Measurements from ENCODE around the gene OSBPL3. TPM values are rescaled to one million over a fixed set of nuclear protein-coding genes. Genes with fewer than 3 reads are reported as not detected.

The OSBPL3 gene
- polyA plus RNA-seq, 1 donor from 2014 or later: 0.26 TPM

DNA sequence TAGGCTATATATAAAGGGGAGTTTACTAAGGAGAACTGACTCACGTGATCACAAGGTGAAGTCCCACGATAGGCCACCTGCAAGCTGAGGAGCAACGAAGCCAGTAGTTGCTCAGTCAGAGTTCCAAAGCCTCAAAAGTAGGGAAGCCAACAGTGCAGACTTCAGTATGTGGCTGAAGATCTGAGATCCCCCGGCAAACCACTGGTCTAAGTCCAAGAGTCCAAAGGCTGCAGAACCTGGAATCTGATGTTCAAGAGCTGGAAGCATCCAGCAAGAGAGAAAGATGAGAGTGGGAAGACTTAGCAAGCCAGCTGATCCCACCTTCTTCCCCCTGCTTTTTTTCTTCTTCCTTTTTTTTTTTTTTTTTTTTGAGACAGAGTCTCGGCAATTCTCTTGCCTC lies 195.7 kb downstream of the OSBPL3 start:
- no peaks in the 10 kb centered on the region for H3K79me2 ChIP-seq (replicated peaks; ENCODE audit: insufficient read depth, low read length)
- TF ChIP-seq EP300 (conservative IDR thresholded peaks at IDR 0.05; ENCODE audit: poor library complexity, severe bottlenecking) (no peak), POLR2AphosphoS5 (IDR thresholded peaks at IDR 0.05) (no peak), MXI1 (conservative IDR thresholded peaks at IDR 0.05; ENCODE audit: poor library complexity, severe bottlenecking) (no peak), RAD21 (conservative IDR thresholded peaks at IDR 0.05) (no peak), EZH2 (IDR thresholded peaks at IDR 0.05; ENCODE audit: borderline replicate concordance, insufficient read depth, low read length, poor library complexity, severe bottlenecking) (no peak), TAF1 (IDR thresholded peaks at IDR 0.05; ENCODE audit: low read depth) (no peak)
- TF ChIP-seq, protein P1, sequence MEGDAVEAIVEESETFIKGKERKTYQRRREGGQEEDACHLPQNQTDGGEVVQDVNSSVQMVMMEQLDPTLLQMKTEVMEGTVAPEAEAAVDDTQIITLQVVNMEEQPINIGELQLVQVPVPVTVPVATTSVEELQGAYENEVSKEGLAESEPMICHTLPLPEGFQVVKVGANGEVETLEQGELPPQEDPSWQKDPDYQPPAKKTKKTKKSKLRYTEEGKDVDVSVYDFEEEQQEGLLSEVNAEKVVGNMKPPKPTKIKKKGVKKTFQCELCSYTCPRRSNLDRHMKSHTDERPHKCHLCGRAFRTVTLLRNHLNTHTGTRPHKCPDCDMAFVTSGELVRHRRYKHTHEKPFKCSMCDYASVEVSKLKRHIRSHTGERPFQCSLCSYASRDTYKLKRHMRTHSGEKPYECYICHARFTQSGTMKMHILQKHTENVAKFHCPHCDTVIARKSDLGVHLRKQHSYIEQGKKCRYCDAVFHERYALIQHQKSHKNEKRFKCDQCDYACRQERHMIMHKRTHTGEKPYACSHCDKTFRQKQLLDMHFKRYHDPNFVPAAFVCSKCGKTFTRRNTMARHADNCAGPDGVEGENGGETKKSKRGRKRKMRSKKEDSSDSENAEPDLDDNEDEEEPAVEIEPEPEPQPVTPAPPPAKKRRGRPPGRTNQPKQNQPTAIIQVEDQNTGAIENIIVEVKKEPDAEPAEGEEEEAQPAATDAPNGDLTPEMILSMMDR (IDR thresholded peaks at IDR 0.05; ENCODE audit: poor library complexity, severe bottlenecking): no peak
- no peaks in the 10 kb centered on the region for H3K27me3 ChIP-seq (ENCODE audit: insufficient read depth, low read depth, low read length)
- H3K27ac ChIP-seq (ENCODE audit: low read length): no peak overlapping the region
- no peak overlapping the region for H2AFZ ChIP-seq (ENCODE audit: low read depth, low read length)
- H3K36me3 ChIP-seq (ENCODE audit: insufficient read depth, low read length): no peaks in the 10 kb centered on the region
- no peaks in the 10 kb centered on the region for H3K9me2 ChIP-seq (ENCODE audit: insufficient read depth, low read length)
- no peak overlapping the region for H3K4me2 ChIP-seq (ENCODE audit: low read length)
- H3K9me3 ChIP-seq (ENCODE audit: low read length): no peaks in the 10 kb centered on the region
- H4K20me1 ChIP-seq (ENCODE audit: insufficient read depth): no peaks in the 10 kb centered on the region
- H3K9ac ChIP-seq (ENCODE audit: low read length): no peak overlapping the region
- H3K4me3 ChIP-seq (ENCODE audit: low read length): no peak overlapping the region
- H3F3A ChIP-seq (ENCODE audit: insufficient read depth, low read length, poor library complexity, severe bottlenecking): no peaks in the 10 kb centered on the region

DNA sequence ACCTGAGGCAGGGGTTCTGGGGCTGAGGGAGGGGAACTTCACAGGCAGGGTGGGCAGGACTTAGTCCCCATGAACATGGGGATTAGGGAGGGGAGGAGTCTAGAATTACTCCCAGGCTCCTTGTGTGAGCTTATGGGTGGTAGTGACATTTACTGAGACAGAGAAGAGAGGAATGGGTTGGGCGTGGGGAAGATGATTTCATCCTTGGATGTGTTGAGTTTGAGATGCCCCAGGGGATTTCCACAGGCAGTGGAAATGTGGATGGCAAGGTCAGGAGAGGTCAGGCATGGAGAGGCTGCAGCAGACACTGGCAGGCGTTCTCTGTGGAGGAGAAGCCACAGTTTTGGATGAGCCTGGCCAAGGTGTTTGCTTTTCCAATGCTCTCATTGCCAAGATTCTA lies 196.3 kb downstream of the OSBPL3 start:
- H3F3A ChIP-seq (ENCODE audit: insufficient read depth, low read length, poor library complexity, severe bottlenecking): no peaks in the 10 kb centered on the region
- H3K4me2 ChIP-seq (ENCODE audit: low read length): no peak overlapping the region
- H3K9me2 ChIP-seq (ENCODE audit: insufficient read depth, low read length): no peaks in the 10 kb centered on the region
- no peaks in the 10 kb centered on the region for H3K36me3 ChIP-seq (ENCODE audit: insufficient read depth, low read length)
- no peaks in the 10 kb centered on the region for H3K27me3 ChIP-seq (ENCODE audit: insufficient read depth, low read depth, low read length)
- H3K79me2 ChIP-seq (replicated peaks; ENCODE audit: insufficient read depth, low read length): no peaks in the 10 kb centered on the region
- H3K9me3 ChIP-seq (ENCODE audit: low read length): no peaks in the 10 kb centered on the region
- TF ChIP-seq RAD21 (conservative IDR thresholded peaks at IDR 0.05) (no peak), POLR2AphosphoS5 (IDR thresholded peaks at IDR 0.05) (no peak), TAF1 (IDR thresholded peaks at IDR 0.05; ENCODE audit: low read depth) (no peak), MXI1 (conservative IDR thresholded peaks at IDR 0.05; ENCODE audit: poor library complexity, severe bottlenecking) (no peak), EP300 (conservative IDR thresholded peaks at IDR 0.05; ENCODE audit: poor library complexity, severe bottlenecking) (no peak), EZH2 (IDR thresholded peaks at IDR 0.05; ENCODE audit: borderline replicate concordance, insufficient read depth, low read length, poor library complexity, severe bottlenecking) (no peak), SMC3 (conservative IDR thresholded peaks at IDR 0.05; ENCODE audit: poor library complexity) (no peak)
- TF ChIP-seq, protein P2, sequence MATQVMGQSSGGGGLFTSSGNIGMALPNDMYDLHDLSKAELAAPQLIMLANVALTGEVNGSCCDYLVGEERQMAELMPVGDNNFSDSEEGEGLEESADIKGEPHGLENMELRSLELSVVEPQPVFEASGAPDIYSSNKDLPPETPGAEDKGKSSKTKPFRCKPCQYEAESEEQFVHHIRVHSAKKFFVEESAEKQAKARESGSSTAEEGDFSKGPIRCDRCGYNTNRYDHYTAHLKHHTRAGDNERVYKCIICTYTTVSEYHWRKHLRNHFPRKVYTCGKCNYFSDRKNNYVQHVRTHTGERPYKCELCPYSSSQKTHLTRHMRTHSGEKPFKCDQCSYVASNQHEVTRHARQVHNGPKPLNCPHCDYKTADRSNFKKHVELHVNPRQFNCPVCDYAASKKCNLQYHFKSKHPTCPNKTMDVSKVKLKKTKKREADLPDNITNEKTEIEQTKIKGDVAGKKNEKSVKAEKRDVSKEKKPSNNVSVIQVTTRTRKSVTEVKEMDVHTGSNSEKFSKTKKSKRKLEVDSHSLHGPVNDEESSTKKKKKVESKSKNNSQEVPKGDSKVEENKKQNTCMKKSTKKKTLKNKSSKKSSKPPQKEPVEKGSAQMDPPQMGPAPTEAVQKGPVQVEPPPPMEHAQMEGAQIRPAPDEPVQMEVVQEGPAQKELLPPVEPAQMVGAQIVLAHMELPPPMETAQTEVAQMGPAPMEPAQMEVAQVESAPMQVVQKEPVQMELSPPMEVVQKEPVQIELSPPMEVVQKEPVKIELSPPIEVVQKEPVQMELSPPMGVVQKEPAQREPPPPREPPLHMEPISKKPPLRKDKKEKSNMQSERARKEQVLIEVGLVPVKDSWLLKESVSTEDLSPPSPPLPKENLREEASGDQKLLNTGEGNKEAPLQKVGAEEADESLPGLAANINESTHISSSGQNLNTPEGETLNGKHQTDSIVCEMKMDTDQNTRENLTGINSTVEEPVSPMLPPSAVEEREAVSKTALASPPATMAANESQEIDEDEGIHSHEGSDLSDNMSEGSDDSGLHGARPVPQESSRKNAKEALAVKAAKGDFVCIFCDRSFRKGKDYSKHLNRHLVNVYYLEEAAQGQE (IDR thresholded peaks at IDR 0.05; ENCODE audit: borderline replicate concordance): no peak
- TF ChIP-seq, protein P1 (IDR thresholded peaks at IDR 0.05; ENCODE audit: poor library complexity, severe bottlenecking): no peak
- H4K20me1 ChIP-seq (ENCODE audit: insufficient read depth): no peaks in the 10 kb centered on the region
- H2AFZ ChIP-seq (ENCODE audit: low read depth, low read length): no peak overlapping the region
- H3K4me3 ChIP-seq (ENCODE audit: low read length): no peak overlapping the region
- no peak overlapping the region for H3K27ac ChIP-seq (ENCODE audit: low read length)
- no peak overlapping the region for H3K9ac ChIP-seq (ENCODE audit: low read length)

Measured in neural cell (in vitro differentiated cells).